HL-60 (cell line): ENCODE data around the gene CORT.
"Not testable (repeated sequence)": the region's sequence is repeated elsewhere in the genome, so short reads cannot be mapped to it uniquely, and the experiment has no call there.

ENCODE experiments used
- DNase-seq, 2 experiments: peaks; one replicate each; pipeline ENCODE4 v3.0.0-alpha.2; 2010 to 2020; ENCODE audit warnings: low read depth in 1 of 2, low spot score in 1 of 2
- H3K27ac ChIP-seq: fragments of 250-450 bp; sonication (Bioruptor Pico); replicated peaks from 2 replicates; pipeline ENCODE4 v1.5.1; 2020; ENCODE audit warnings: mild to moderate bottlenecking, moderate library complexity
- H3K27me3 ChIP-seq: fragments of 250-450 bp; sonication (Bioruptor Pico); 2 replicates; pipeline ENCODE4 v1.5.1; 2021; ENCODE audit warnings: mild to moderate bottlenecking, moderate library complexity; ENCODE audit not compliant: insufficient read depth, poor library complexity, severe bottlenecking
- H3K4me3 ChIP-seq: replicated peaks from 2 replicates; pipeline ENCODE4 v1.5.1; 2011; ENCODE audit warnings: mild to moderate bottlenecking, control low read depth, low read length; ENCODE audit not compliant: insufficient read depth
- GABPA ChIP-seq: IDR thresholded peaks from 2 replicates; pipeline ENCODE4 v1.6.1; 2012; ENCODE audit warnings: low read depth
- POLR2AphosphoS5 ChIP-seq: IDR thresholded peaks from 2 replicates; pipeline ENCODE4 v1.6.1; 2012; ENCODE audit warnings: low read depth
- SPI1 ChIP-seq: IDR thresholded peaks from 2 replicates; pipeline ENCODE4 v1.6.1; 2012; ENCODE audit warnings: low read depth, mild to moderate bottlenecking, borderline replicate concordance
- TF ChIP-seq, protein P1 (sequence below): IDR thresholded peaks from one replicate; pipeline ENCODE4 v1.5.1; 2011; ENCODE audit warnings: low read length, control low read depth, inconsistent platforms; ENCODE audit not compliant: insufficient read depth
- TF ChIP-seq, protein P2 (sequence below): IDR thresholded peaks from 2 replicates; pipeline ENCODE4 v1.6.1; 2012; ENCODE audit warnings: low read depth; ENCODE audit not compliant: insufficient replicate concordance

Gene CORT

DNA sequence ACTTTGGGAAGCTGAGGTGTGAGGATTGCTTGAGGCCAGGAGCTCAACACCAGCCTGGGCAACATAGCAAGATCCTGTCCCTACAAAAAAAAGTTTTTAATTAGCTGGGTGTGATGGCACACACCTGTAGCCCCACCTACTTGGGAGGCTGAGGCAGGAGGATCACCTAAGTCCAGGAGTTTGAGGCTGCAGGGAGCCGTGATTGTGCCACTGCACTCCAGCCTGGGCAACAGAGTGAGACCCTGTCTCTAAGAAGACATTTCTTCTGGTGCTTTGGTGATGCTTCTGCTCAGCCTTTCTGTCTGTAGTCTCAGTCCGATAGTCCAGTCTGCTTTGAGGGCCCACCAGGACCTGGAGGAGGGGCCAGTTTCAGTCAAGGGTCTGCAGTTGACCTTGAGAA is 42.6 kb upstream of the CORT start:
- no peak overlapping the region for H3K4me3 ChIP-seq
- no peak overlapping the region for H3K27ac ChIP-seq
- H3K27me3 ChIP-seq, result no peaks in the 10 kb centered on the region
- no peak for TF ChIP-seq SPI1
- no peak for TF ChIP-seq GABPA
- no peak for TF ChIP-seq POLR2AphosphoS5
- TF ChIP-seq, protein P1, sequence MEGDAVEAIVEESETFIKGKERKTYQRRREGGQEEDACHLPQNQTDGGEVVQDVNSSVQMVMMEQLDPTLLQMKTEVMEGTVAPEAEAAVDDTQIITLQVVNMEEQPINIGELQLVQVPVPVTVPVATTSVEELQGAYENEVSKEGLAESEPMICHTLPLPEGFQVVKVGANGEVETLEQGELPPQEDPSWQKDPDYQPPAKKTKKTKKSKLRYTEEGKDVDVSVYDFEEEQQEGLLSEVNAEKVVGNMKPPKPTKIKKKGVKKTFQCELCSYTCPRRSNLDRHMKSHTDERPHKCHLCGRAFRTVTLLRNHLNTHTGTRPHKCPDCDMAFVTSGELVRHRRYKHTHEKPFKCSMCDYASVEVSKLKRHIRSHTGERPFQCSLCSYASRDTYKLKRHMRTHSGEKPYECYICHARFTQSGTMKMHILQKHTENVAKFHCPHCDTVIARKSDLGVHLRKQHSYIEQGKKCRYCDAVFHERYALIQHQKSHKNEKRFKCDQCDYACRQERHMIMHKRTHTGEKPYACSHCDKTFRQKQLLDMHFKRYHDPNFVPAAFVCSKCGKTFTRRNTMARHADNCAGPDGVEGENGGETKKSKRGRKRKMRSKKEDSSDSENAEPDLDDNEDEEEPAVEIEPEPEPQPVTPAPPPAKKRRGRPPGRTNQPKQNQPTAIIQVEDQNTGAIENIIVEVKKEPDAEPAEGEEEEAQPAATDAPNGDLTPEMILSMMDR, result no peak
- TF ChIP-seq, protein P2, sequence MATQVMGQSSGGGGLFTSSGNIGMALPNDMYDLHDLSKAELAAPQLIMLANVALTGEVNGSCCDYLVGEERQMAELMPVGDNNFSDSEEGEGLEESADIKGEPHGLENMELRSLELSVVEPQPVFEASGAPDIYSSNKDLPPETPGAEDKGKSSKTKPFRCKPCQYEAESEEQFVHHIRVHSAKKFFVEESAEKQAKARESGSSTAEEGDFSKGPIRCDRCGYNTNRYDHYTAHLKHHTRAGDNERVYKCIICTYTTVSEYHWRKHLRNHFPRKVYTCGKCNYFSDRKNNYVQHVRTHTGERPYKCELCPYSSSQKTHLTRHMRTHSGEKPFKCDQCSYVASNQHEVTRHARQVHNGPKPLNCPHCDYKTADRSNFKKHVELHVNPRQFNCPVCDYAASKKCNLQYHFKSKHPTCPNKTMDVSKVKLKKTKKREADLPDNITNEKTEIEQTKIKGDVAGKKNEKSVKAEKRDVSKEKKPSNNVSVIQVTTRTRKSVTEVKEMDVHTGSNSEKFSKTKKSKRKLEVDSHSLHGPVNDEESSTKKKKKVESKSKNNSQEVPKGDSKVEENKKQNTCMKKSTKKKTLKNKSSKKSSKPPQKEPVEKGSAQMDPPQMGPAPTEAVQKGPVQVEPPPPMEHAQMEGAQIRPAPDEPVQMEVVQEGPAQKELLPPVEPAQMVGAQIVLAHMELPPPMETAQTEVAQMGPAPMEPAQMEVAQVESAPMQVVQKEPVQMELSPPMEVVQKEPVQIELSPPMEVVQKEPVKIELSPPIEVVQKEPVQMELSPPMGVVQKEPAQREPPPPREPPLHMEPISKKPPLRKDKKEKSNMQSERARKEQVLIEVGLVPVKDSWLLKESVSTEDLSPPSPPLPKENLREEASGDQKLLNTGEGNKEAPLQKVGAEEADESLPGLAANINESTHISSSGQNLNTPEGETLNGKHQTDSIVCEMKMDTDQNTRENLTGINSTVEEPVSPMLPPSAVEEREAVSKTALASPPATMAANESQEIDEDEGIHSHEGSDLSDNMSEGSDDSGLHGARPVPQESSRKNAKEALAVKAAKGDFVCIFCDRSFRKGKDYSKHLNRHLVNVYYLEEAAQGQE, result no peak
- no peak for DNase-seq

DNA sequence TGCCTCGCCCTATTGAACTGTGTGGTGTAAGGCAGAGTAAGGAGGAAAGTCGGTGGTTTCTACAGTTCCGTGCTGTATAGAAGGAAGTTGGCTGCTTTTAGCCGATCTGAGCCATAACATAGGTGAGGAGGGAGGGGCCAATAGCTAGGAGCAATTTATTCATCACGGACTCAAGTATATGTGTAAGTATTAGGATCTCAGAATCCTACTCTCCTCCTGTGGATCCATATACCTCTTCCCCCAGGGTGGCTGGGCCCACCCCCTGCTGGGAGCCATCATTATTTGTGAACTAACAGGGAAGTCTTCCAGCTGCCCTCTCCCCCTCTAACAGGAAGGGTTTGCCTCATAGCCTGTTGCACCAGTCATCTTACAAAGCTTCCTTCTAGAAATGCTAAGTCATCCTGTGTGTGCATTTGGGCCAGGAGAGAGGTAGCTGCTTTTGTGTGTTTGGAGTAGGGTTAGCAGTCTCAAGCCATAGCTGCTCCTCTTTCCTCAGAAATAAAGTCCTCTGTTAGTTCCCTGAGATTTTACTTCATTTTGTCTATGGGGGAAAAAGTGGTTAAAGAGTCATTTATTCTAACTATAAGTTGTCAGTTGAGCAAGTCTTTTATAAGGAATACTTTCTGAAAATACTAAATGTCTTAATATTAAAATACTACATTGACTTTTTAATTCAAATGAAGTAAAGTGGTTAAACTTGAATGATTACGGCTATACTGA is 34.5 kb upstream of the CORT start:
- Histone ChIP-seq H3K27me3 (no peaks in the 10 kb centered on the region), H3K27ac (peak overlapping the region; percentile 74), H3K4me3 (no peak overlapping the region)
- TF ChIP-seq, protein P2, result no peak
- peak; percentile 14; the same call in 1 of the 2 replicates for TF ChIP-seq GABPA
- peak; percentile 52; the same call in 1 of the 2 replicates for TF ChIP-seq SPI1
- TF ChIP-seq POLR2AphosphoS5, result peak; percentile 87
- DNase-seq, result peak; percentile 93 to 97

DNA sequence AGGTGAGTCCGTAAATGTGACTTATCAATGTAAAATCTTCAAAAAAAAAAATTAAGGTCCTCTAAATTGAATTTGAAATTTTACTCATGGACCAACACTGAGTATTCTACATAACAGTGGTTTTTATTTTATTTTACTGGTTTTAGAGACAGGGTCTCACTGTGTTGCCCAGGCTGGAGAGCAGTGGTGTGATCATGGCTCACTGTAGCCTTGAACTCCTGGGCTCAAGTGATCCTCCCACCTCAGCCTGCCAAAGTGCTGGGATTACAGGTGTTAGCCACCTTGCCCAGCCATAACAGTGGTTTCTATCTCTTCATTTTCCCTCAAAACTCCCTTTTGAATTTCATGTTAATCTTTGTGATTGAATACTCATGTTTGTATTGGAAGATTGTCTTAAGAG is 33.9 kb upstream of the CORT start:
- H3K27me3 ChIP-seq, H3K4me3 ChIP-seq, DNase-seq: not testable (repeated sequence)
- peak overlapping the region; percentile 74 for H3K27ac ChIP-seq

DNA sequence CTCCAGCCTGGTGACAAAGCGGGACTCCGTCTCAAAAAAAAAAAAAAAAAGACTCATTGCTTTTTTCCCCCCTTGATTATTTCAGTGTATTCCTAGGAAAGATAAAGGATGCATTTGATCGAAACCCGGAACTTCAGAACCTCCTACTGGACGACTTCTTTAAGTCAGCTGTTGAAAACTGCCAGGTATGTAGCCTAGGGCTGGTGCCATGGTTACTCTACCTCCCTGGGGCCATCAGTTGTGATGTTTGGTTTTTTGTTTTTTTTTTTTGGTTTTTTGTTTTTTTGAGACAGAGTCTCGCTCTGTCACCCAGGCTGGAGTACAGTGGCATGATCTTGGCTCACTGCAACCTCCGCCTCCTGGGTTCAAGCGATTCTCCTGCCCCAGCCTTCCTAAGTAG is 31.1 kb upstream of the CORT start:
- DNase-seq, H3K4me3 ChIP-seq, H3K27ac ChIP-seq, H3K27me3 ChIP-seq: not testable (repeated sequence)

DNA sequence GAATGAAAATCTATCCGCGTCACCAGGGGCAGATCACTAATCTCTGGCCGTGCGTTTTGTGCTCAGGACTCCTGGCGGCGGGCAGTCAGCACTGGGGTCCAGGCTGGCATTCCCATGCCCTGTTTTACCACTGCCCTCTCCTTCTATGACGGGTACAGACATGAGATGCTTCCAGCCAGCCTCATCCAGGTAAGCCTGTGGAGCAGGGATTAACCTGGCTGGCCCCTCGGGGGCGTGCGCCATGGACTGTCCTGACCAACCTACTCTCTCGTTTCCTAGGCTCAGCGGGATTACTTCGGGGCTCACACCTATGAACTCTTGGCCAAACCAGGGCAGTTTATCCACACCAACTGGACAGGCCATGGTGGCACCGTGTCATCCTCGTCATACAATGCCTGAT is 30.5 kb upstream of the CORT start:
- no peak overlapping the region for H3K27ac ChIP-seq
- TF ChIP-seq, protein P2, result no peak
- no peaks in the 10 kb centered on the region for H3K27me3 ChIP-seq
- no peak overlapping the region for H3K4me3 ChIP-seq
- DNase-seq, result no peak
